GM23338 (cell line): ENCODE results near the gene ANKIB1. TPM values are rescaled to one million over a fixed set of nuclear protein-coding genes. Genes with fewer than 3 reads are reported as not detected.

Experiments used
- ATAC-seq: fragments of 200-7000 bp; cut with Tn5 transposase; 3 replicates; pipeline ENCODE4 v1.9.1; 2020
- DNase-seq: peaks from one replicate; pipeline ENCODE4 v3.0.0-alpha.2; 2015; ENCODE audit warnings: low spot score
- H2AFZ ChIP-seq: fragments of 200-600 bp; sonication (generic); 2 replicates; pipeline ENCODE4 v1.8.0; 2016; ENCODE audit warnings: antibody characterized with exemption, mild to moderate bottlenecking, moderate library complexity
- H3F3A ChIP-seq: fragments of 200-600 bp; sonication (generic); replicated peaks from 2 replicates; pipeline ENCODE4 v1.8.0; 2017; ENCODE audit warnings: antibody characterized with exemption, mixed run types, low read depth
- H3K27ac ChIP-seq: fragments of 200-600 bp; sonication (generic); 2 replicates; pipeline ENCODE4 v1.6.1; 2016; ENCODE audit warnings: low read depth
- H3K27me3 ChIP-seq: fragments of 200-600 bp; sonication (generic); 2 replicates; pipeline ENCODE4 v1.8.0; 2016; ENCODE audit warnings: mild to moderate bottlenecking, mixed run types, moderate library complexity; ENCODE audit not compliant: insufficient read depth
- H3K36me3 ChIP-seq: fragments of 200-600 bp; sonication (generic); 2 replicates; pipeline ENCODE4 v1.8.0; 2016; ENCODE audit warnings: mild to moderate bottlenecking; ENCODE audit not compliant: insufficient read depth
- H3K4me1 ChIP-seq: fragments of 200-600 bp; sonication (generic); 2 replicates; pipeline ENCODE4 v1.8.0; 2016; ENCODE audit warnings: mild to moderate bottlenecking, moderate library complexity; ENCODE audit not compliant: insufficient read depth
- H3K4me2 ChIP-seq: fragments of 200-600 bp; sonication (generic); 2 replicates; pipeline ENCODE4 v1.7.1; 2017; ENCODE audit warnings: mixed run types
- H3K4me3 ChIP-seq: fragments of 200-600 bp; sonication (generic); 2 replicates; pipeline ENCODE4 v1.6.1; 2016; ENCODE audit warnings: mixed run types
- H3K79me2 ChIP-seq: fragments of 200-600 bp; sonication (generic); replicated peaks from 2 replicates; pipeline ENCODE4 v1.8.0; 2017; ENCODE audit warnings: mild to moderate bottlenecking; ENCODE audit not compliant: insufficient read depth
- H3K9me2 ChIP-seq: fragments of 200-600 bp; sonication (generic); 2 replicates; pipeline ENCODE4 v1.8.0; 2017; ENCODE audit not compliant: insufficient read depth
- H4K20me1 ChIP-seq: fragments of 200-600 bp; sonication (generic); replicated peaks from 2 replicates; pipeline ENCODE4 v1.8.0; 2017; ENCODE audit warnings: mild to moderate bottlenecking; ENCODE audit not compliant: insufficient read depth
- H3K27ac Mint-ChIP-seq: 2 replicates; pipeline ENCODE4 v1.8.0; 2020; ENCODE audit warnings: inconsistent platforms, mild to moderate bottlenecking, moderate library complexity, mixed read lengths
- H3K27me3 Mint-ChIP-seq: 3 replicates; pipeline ENCODE4 v1.8.0; 2022; ENCODE audit warnings: low read depth, mild to moderate bottlenecking, moderate library complexity, mixed read lengths, inconsistent platforms; ENCODE audit not compliant: insufficient read depth, poor library complexity
- H3K36me3 Mint-ChIP-seq: 3 replicates; pipeline ENCODE4 v1.8.0; 2021; ENCODE audit warnings: low read depth, mild to moderate bottlenecking, inconsistent platforms, moderate library complexity, mixed read lengths
- H3K4me1 Mint-ChIP-seq: 3 replicates; pipeline ENCODE4 v1.8.0; 2020; ENCODE audit warnings: mild to moderate bottlenecking, inconsistent platforms, mixed read lengths
- H3K4me3 Mint-ChIP-seq: 3 replicates; pipeline ENCODE4 v1.8.0; 2021; ENCODE audit warnings: moderate library complexity, mild to moderate bottlenecking, inconsistent platforms, mixed read lengths
- H3K9me3 Mint-ChIP-seq: 3 replicates; pipeline ENCODE4 v1.8.0; 2020; ENCODE audit warnings: moderate library complexity, mild to moderate bottlenecking, inconsistent platforms, mixed read lengths
- CTCF ChIP-seq, 2 experiments: fragments of 200-600 bp in 1 of 2; sonication (generic) in 1 of 2; conservative IDR thresholded peaks; 2 replicates each; pipeline versions ENCODE4 v1.5.1 to v1.6.1; 2016 to 2017; ENCODE audit warnings: antibody characterized with exemption in 2 of 2, low read depth in 2 of 2, mild to moderate bottlenecking in 2 of 2, moderate library complexity in 1 of 2
- EZH2 ChIP-seq: fragments of 200-600 bp; sonication (generic); IDR thresholded peaks from one replicate; pipeline ENCODE4 v1.8.0; 2017; ENCODE audit warnings: antibody characterized with exemption, mild to moderate bottlenecking, low read depth; ENCODE audit not compliant: unreplicated experiment
- JUNB ChIP-seq: IDR thresholded peaks from one replicate; pipeline ENCODE4 v1.6.1; 2016; ENCODE audit warnings: antibody characterized with exemption; ENCODE audit not compliant: unreplicated experiment
- POLR2AphosphoS5 ChIP-seq: IDR thresholded peaks from 2 replicates; pipeline ENCODE4 v1.6.1; 2016; ENCODE audit warnings: antibody characterized with exemption, low read depth
- ZNF114 ChIP-seq: fragments of 250-450 bp; sonication (Bioruptor Pico); IDR thresholded peaks from 2 replicates; pipeline ENCODE4 v1.5.0; 2020; ENCODE audit warnings: mild to moderate bottlenecking, moderate library complexity
- ZNF331 ChIP-seq: fragments of 250-450 bp; sonication (Bioruptor Pico); IDR thresholded peaks from 2 replicates; pipeline ENCODE4 v1.5.0; 2020; ENCODE audit warnings: low read depth, mild to moderate bottlenecking, moderate library complexity
- polyA plus RNA-seq: library from polyadenylated mRNA; unstranded; fragments of >200 nt; fragmentation: Nextera tagmentation; extraction: Ambion mirVana; gene quantifications from 2 replicates; pipeline ENCODE4 v1.2.1, GENCODE V29; 2016
- total RNA-seq: library from RNA; depleted of rRNA; stranded (reverse); fragments of >200 nt; shearing (Covaris generic); gene quantifications from 2 replicates; pipeline ENCODE4 v1.2.3, GENCODE V29; 2014
- TF ChIP-seq, protein P1 (sequence below): IDR thresholded peaks from one replicate; pipeline ENCODE4 v1.6.1; 2018; ENCODE audit warnings: antibody characterized with exemption; ENCODE audit not compliant: unreplicated experiment

The ANKIB1 gene
- total and polyA plus RNA-seq, 2 experiments from 2014 or later: 19.1 to 40.3 TPM

DNA sequence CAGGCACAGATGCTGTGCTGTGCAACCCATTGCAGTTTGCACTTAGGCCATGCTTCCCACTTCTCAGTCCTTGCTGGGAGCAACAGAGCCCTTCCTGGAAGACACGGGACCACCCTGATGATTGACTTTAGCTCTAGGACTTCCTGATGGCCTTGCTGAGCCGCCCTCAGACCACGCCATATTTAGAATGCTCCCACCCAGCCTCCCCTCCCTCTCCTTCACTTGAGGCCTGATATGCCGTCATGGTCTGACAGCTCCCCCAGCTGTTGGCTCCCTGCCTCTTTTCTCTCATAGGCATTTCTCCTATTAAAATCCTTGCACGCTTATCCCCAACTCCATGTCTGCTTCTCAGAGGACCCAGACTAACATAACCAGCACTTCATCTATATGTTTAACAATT is 172.1 kb downstream of the ANKIB1 start:
- peak; percentile 76 for ATAC-seq
- H3K4me2 ChIP-seq: no peak overlapping the region
- H3K9me3 Mint-ChIP-seq: no peaks in the 10 kb centered on the region
- H3K36me3 Mint-ChIP-seq: no peaks in the 10 kb centered on the region
- no peaks in the 10 kb centered on the region for H4K20me1 ChIP-seq
- no peaks in the 10 kb centered on the region for H3K36me3 ChIP-seq
- H3F3A ChIP-seq: no peaks in the 10 kb centered on the region
- peak overlapping the region; percentile 57; the same call in 1 of the 2 replicates for H2AFZ ChIP-seq
- H3K27me3 Mint-ChIP-seq: peaks cover 3% of the 10 kb centered on the region
- DNase-seq: peak; percentile 66
- no peaks in the 10 kb centered on the region for H3K27me3 ChIP-seq
- H3K9me2 ChIP-seq: no peaks in the 10 kb centered on the region
- no peaks in the 10 kb centered on the region for H3K79me2 ChIP-seq
- H3K4me3 Mint-ChIP-seq: no peak overlapping the region
- 0 out of 2 replicates have a peak, but pooled peaks cover 6% of the 10 kb centered on the region for H3K4me1 ChIP-seq
- no peak overlapping the region for H3K4me3 ChIP-seq
- H3K27ac ChIP-seq: no peak overlapping the region
- TF ChIP-seq CTCF (conservative IDR thresholded peaks at IDR 0.05; ENCODE audit: low read depth in 2 of 2) (peak; percentile 46 to 87), POLR2AphosphoS5 (no peak), ZNF114 (CRISPR knock-in tag) (no peak)
- TF ChIP-seq, protein P1, sequence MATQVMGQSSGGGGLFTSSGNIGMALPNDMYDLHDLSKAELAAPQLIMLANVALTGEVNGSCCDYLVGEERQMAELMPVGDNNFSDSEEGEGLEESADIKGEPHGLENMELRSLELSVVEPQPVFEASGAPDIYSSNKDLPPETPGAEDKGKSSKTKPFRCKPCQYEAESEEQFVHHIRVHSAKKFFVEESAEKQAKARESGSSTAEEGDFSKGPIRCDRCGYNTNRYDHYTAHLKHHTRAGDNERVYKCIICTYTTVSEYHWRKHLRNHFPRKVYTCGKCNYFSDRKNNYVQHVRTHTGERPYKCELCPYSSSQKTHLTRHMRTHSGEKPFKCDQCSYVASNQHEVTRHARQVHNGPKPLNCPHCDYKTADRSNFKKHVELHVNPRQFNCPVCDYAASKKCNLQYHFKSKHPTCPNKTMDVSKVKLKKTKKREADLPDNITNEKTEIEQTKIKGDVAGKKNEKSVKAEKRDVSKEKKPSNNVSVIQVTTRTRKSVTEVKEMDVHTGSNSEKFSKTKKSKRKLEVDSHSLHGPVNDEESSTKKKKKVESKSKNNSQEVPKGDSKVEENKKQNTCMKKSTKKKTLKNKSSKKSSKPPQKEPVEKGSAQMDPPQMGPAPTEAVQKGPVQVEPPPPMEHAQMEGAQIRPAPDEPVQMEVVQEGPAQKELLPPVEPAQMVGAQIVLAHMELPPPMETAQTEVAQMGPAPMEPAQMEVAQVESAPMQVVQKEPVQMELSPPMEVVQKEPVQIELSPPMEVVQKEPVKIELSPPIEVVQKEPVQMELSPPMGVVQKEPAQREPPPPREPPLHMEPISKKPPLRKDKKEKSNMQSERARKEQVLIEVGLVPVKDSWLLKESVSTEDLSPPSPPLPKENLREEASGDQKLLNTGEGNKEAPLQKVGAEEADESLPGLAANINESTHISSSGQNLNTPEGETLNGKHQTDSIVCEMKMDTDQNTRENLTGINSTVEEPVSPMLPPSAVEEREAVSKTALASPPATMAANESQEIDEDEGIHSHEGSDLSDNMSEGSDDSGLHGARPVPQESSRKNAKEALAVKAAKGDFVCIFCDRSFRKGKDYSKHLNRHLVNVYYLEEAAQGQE: no peak
- H3K4me1 Mint-ChIP-seq: peaks cover 2% of the 10 kb centered on the region; the same call in 1 of the 3 replicates
- H3K27ac Mint-ChIP-seq: no peak overlapping the region

DNA sequence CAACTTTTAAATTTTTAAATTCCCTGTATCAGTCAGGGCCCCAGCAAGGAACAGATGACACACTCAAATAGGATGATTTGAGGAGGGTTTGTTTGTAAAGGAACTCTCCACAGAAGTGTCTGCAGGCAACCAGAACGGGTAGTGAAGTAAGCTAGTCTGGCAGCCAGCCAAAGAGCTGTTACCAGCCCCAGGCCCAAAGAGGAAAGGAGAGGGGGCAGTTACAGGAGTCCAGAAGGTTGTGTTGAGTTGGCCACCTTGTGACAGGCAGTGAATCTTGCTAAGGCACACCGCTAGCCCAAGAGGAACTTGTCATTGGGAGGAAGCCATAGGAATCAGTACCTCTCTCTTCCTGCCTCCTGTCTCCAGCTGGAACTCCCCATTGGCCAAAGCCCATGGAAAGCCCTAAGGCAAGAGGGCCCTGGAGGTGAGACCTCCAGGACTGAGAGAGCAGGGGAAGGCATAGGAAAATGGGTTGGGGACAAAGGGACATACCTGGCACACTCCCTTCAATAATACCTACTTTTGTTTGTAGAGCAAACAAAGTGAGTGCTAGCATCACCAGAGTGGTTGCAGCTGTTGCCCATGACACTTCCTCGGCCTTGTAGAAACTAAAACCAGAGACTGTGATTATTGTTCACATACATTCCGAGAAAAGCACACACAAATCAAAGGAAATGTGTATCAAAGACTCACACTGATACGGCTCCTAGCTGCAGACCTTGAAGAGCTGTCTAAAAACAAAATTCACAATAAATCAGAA is 176.1 kb downstream of the ANKIB1 start:
- Histone ChIP-seq H3K36me3 (no peaks in the 10 kb centered on the region), H3F3A (no peaks in the 10 kb centered on the region), H3K9me2 (no peaks in the 10 kb centered on the region), H3K27me3 (no peaks in the 10 kb centered on the region), H3K4me2 (no peak overlapping the region), H3K4me1 (peaks cover 6% of the 10 kb centered on the region), H3K4me3 (no peak overlapping the region), H4K20me1 (no peaks in the 10 kb centered on the region), H3K79me2 (no peaks in the 10 kb centered on the region), H3K27ac (no peak overlapping the region), H2AFZ (peak overlapping the region; percentile 72)
- Mint-ChIP-seq H3K9me3 (no peaks in the 10 kb centered on the region), H3K27ac (no peak overlapping the region), H3K4me3 (no peak overlapping the region), H3K4me1 (peaks cover 16% of the 10 kb centered on the region), H3K36me3 (no peaks in the 10 kb centered on the region), H3K27me3 (peaks cover 9% of the 10 kb centered on the region)
- no peak for DNase-seq
- no peak for ATAC-seq
- TF ChIP-seq ZNF331 (CRISPR knock-in tag) (no peak), CTCF (conservative IDR thresholded peaks at IDR 0.05; ENCODE audit: low read depth in 2 of 2) (no peak), EZH2 (no peak), JUNB (no peak)
- TF ChIP-seq, protein P1: no peak
